SKM-1 (cell line): ENCODE data around the gene AVPI1.

Experiments
- DNase-seq: peaks from one replicate; lab custom pipeline; 2025; ENCODE audit not compliant: unreplicated experiment; lab: John Stamatoyannopoulos, UW

AVPI1 gene

GRCh38 chr10:97686962-97687784 lies at the start of gene AVPI1:
Gene AVPI1, minus strand, starts transcription at chr10:97687241. Its CDS starts 7,336 bp downstream, at chr10:97679905.
- peak; percentile 92 for DNase-seq

- DNase-seq, result no peak
Observed at GRCh38 chr10:97736403-97736901, 49.4 kb upstream of the AVPI1 start.

GRCh38 chr10:97734021-97734420 lies 47.0 kb upstream of the AVPI1 start:
- DNase-seq, result no peak

GRCh38 chr10:97733256-97733655 lies 46.2 kb upstream of the AVPI1 start:
- DNase-seq, result no peak

GRCh38 chr10:97732052-97732359 lies 45.0 kb upstream of the AVPI1 start:
- DNase-seq, result no peak

- DNase-seq, result peak; percentile 83
Observed at GRCh38 chr10:97731346-97732051, 44.5 kb upstream of the AVPI1 start.

- peak; percentile 44 for DNase-seq
Observed at GRCh38 chr10:97729014-97729413, 42.0 kb upstream of the AVPI1 start.

GRCh38 chr10:97726636-97727178 lies 39.7 kb upstream of the AVPI1 start:
- no peak for DNase-seq

GRCh38 chr10:97724341-97724941 lies 37.4 kb upstream of the AVPI1 start:
- DNase-seq, result peak; percentile 50

- DNase-seq, result no peak
Observed at GRCh38 chr10:97723001-97723400, 36.0 kb upstream of the AVPI1 start.

GRCh38 chr10:97721871-97722780 lies 35.1 kb upstream of the AVPI1 start:
- DNase-seq, result no peak

GRCh38 chr10:97719602-97720001 lies 32.6 kb upstream of the AVPI1 start:
- no peak for DNase-seq

- DNase-seq, result no peak
Observed at GRCh38 chr10:97718659-97719142, 31.7 kb upstream of the AVPI1 start.

GRCh38 chr10:97718178-97718577 lies 31.1 kb upstream of the AVPI1 start:
- DNase-seq, result peak; percentile 45

- no peak for DNase-seq
Observed at GRCh38 chr10:97717627-97718026, 30.6 kb upstream of the AVPI1 start.

- DNase-seq, result no peak
Observed at GRCh38 chr10:97715259-97715874, 28.3 kb upstream of the AVPI1 start.

- no peak for DNase-seq
Observed at GRCh38 chr10:97714401-97715258, 27.6 kb upstream of the AVPI1 start.

GRCh38 chr10:97713826-97714400 lies 26.9 kb upstream of the AVPI1 start:
- peak; percentile 48 for DNase-seq
